ENCODE measurements around the gene NRXN3.

Gene NRXN3

GRCh38 chr14:79525416-79525815 is 1355.2 kb downstream of the NRXN3 start:
- no peak overlapping the region for H3K4me3 ChIP-seq (ENCODE audit: low read depth, low read length)
- in situ Hi-C loops (cut with HindIII; ENCODE audit: low sequenced_read_pairs): no loop called here
- no peak for TF ChIP-seq CTCF (IDR thresholded peaks at IDR 0.05; ENCODE audit: low read depth, low read length, missing control alignments)
- no peak for DNase-seq (ENCODE audit: low read depth)

- DNase-seq (ENCODE audit: low read depth): no peak
- in situ Hi-C loops (cut with HindIII; ENCODE audit: low sequenced_read_pairs): no loop called here
- H3K4me3 ChIP-seq (ENCODE audit: low read depth, low read length): no peak overlapping the region
- TF ChIP-seq CTCF (IDR thresholded peaks at IDR 0.05; ENCODE audit: low read depth, low read length, missing control alignments): no peak
These were observed 1358.7 kb downstream of the NRXN3 start for GRCh38 chr14:79528828-79529416.

- DNase-seq (ENCODE audit: low read depth): no peak
- TF ChIP-seq CTCF (IDR thresholded peaks at IDR 0.05; ENCODE audit: low read depth, low read length, missing control alignments): no peak
- no peak overlapping the region for H3K4me3 ChIP-seq (ENCODE audit: low read depth, low read length)
- in situ Hi-C loops (cut with HindIII; ENCODE audit: low sequenced_read_pairs): no loop called here
These were observed 1360.4 kb downstream of the NRXN3 start for GRCh38 chr14:79530555-79530954.

GRCh38 chr14:79534703-79535353 is 1364.7 kb downstream of the NRXN3 start:
- no peak for TF ChIP-seq CTCF (IDR thresholded peaks at IDR 0.05; ENCODE audit: low read depth, low read length, missing control alignments)
- in situ Hi-C loops (cut with HindIII; ENCODE audit: low sequenced_read_pairs): no loop called here
- DNase-seq (ENCODE audit: low read depth): no peak
- no peak overlapping the region for H3K4me3 ChIP-seq (ENCODE audit: low read depth, low read length)

GRCh38 chr14:79540394-79540793 is 1370.2 kb downstream of the NRXN3 start:
- TF ChIP-seq CTCF (IDR thresholded peaks at IDR 0.05; ENCODE audit: low read depth, low read length, missing control alignments): no peak
- no peak for DNase-seq (ENCODE audit: low read depth)
- H3K4me3 ChIP-seq (ENCODE audit: low read depth, low read length): no peak overlapping the region
- in situ Hi-C loops (cut with HindIII; ENCODE audit: low sequenced_read_pairs): no loop called here

GRCh38 chr14:79542121-79542520 is 1371.9 kb downstream of the NRXN3 start:
- in situ Hi-C loops (cut with HindIII; ENCODE audit: low sequenced_read_pairs): no loop called here
- TF ChIP-seq CTCF (IDR thresholded peaks at IDR 0.05; ENCODE audit: low read depth, low read length, missing control alignments): no peak
- no peak overlapping the region for H3K4me3 ChIP-seq (ENCODE audit: low read depth, low read length)
- DNase-seq (ENCODE audit: low read depth): no peak

Data from astrocyte of the cerebellum (primary cell).